PC-9 (cell line): ENCODE data around the gene SLC5A12. TPM values are rescaled to one million over a fixed set of nuclear protein-coding genes. Genes with fewer than 3 reads are reported as not detected.

Experiments
- BruUV-seq: library from RNA; stranded (reverse); fragments of 400-500 nt; replicated peaks from 2 replicates; lab custom pipeline; 2021; lab: Mats Ljungman, UMichigan
- CTCF ChIA-PET: fragments of 300-600 bp; sonication (Branson Sonifier 250); formaldehyde crosslinking; loops from one replicate; lab custom pipeline; 2022; ENCODE audit warnings: antibody characterized with exemption; lab: Charles Lee
- POLR2A ChIA-PET: fragments of 300-600 bp; sonication (Branson Sonifier 250); formaldehyde crosslinking; loops from one replicate; lab custom pipeline; 2022; ENCODE audit warnings: antibody characterized with exemption; ENCODE audit not compliant: unreplicated experiment; lab: Charles Lee
- DNase-seq, 2 experiments: peaks; one replicate each; pipeline versions ENCODE4 v3.0.0 to v3.0.0-alpha.2; 2015 to 2022; ENCODE audit warnings: mixed read lengths in 1 of 2
- H2AFZ ChIP-seq: fragments of 200-600 bp; sonication (generic); 2 replicates; pipeline ENCODE4 v1.8.1; 2017; ENCODE audit warnings: antibody characterized with exemption
- H3F3A ChIP-seq: fragments of 200-600 bp; sonication (generic); 2 replicates; pipeline ENCODE4 v1.8.1; 2017; ENCODE audit warnings: antibody characterized with exemption, mild to moderate bottlenecking, low read depth; ENCODE audit not compliant: insufficient read depth
- H3K27ac ChIP-seq: fragments of 200-600 bp; sonication (generic); 2 replicates; pipeline ENCODE4 v1.6.1; 2016; ENCODE audit warnings: mixed run types
- H3K27me3 ChIP-seq: fragments of 200-600 bp; sonication (generic); 2 replicates; pipeline ENCODE4 v1.6.1; 2016; ENCODE audit warnings: low read depth, mixed run types; ENCODE audit not compliant: insufficient read depth
- H3K36me3 ChIP-seq: fragments of 200-600 bp; sonication (generic); 2 replicates; pipeline ENCODE4 v1.6.1; 2016; ENCODE audit warnings: low read depth, mixed run types
- H3K4me1 ChIP-seq: fragments of 200-600 bp; sonication (generic); replicated peaks from 2 replicates; pipeline ENCODE4 v1.6.1; 2016; ENCODE audit warnings: mixed run types; ENCODE audit not compliant: insufficient read depth
- H3K4me2 ChIP-seq: fragments of 200-600 bp; sonication (generic); 2 replicates; pipeline ENCODE4 v1.6.1; 2017; ENCODE audit warnings: mixed run types
- H3K4me3 ChIP-seq: fragments of 200-600 bp; sonication (generic); 2 replicates; pipeline ENCODE4 v1.6.1; 2016; ENCODE audit warnings: mixed run types
- H3K79me2 ChIP-seq: fragments of 200-600 bp; sonication (generic); 2 replicates; pipeline ENCODE4 v1.6.1; 2017; ENCODE audit warnings: low read depth, mixed run types
- H3K9me2 ChIP-seq: fragments of 200-600 bp; sonication (generic); 2 replicates; pipeline ENCODE4 v1.8.1; 2017; ENCODE audit warnings: mild to moderate bottlenecking; ENCODE audit not compliant: insufficient read depth
- H3K9me3 ChIP-seq: fragments of 200-600 bp; sonication (generic); 2 replicates; pipeline ENCODE4 v1.8.1; 2016; ENCODE audit warnings: low read depth; ENCODE audit not compliant: insufficient read depth
- H4K20me1 ChIP-seq: fragments of 200-600 bp; sonication (generic); 2 replicates; pipeline ENCODE4 v1.8.1; 2017; ENCODE audit not compliant: insufficient read depth
- CTCF ChIP-seq: fragments of 200-600 bp; sonication (generic); conservative IDR thresholded peaks from 2 replicates; pipeline ENCODE4 v1.6.1; 2017; ENCODE audit warnings: mixed run types, antibody characterized with exemption, mild to moderate bottlenecking, moderate library complexity
- EZH2 ChIP-seq: fragments of 200-600 bp; sonication (generic); IDR thresholded peaks from 2 replicates; pipeline ENCODE4 v1.8.0; 2017; ENCODE audit warnings: antibody characterized with exemption, low read depth
- intact Hi-C: fragments of 100-400 bp; cut with micrococcal nuclease; formaldehyde crosslinking; loops from one replicate; pipeline ENCODE4 v1.10.0; 2022; ENCODE audit not compliant: unreplicated experiment
- total RNA-seq: library from RNA; stranded (reverse); gene quantifications from 2 replicates; pipeline ENCODE4 v1.2.3, GENCODE V29; 2021

The SLC5A12 gene
- total RNA-seq, 1 experiment from 2014 or later: not detected

DNA sequence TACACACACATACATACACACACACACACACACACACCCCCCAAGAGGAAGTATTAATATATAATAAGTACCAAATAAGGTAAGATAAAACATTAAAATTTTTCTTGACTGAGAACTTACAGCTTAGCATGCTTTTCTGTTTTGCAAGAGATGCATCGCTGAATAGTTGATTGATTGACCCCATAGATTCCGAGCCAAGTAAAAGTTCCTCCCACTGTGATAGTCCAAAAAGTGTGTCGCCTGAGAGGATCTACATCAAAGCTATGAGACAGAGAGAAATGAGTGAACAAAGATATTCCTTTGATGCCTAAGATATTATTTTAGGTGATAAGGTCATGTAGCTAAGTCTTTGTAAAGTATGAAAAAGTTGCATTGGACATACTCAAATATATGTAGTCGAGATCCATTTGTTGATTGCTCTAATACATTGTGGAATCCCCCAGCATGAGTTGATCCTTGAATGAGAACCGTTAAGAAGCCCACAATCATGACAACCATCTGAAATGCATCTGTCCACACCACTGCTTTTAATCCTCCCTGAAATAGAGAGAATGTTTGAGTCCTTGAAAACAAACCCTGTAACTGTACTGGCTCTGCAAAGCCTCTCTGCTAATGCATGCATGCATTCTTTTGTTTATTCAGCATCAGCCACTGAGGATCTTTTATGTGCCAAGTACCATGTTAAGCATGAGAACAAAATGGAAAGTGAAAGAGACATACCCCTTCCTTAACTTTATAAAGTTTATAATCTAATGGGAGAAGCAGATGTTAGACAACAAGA lies 18.3 kb downstream of the SLC5A12 start:
- Histone ChIP-seq H3K4me2 (0 out of 2 replicates have a peak overlapping the region, but pooled peaks have one; percentile 5), H3K27ac (no peak overlapping the region), H3K9me3 (no peaks in the 10 kb centered on the region), H3K4me3 (no peak overlapping the region), H3F3A (no peaks in the 10 kb centered on the region), H3K4me1 (peaks cover 5% of the 10 kb centered on the region; the same call in 1 of the 2 replicates), H3K36me3 (no peaks in the 10 kb centered on the region), H2AFZ (no peak overlapping the region), H3K79me2 (no peaks in the 10 kb centered on the region), H4K20me1 (no peaks in the 10 kb centered on the region), H3K27me3 (no peaks in the 10 kb centered on the region), H3K9me2 (no peaks in the 10 kb centered on the region)
- POLR2A ChIA-PET: no interaction called here
- intact Hi-C loops: no loop called here
- CTCF ChIA-PET: no interaction called here
- BruUV-seq: no TSS peak
- TF ChIP-seq CTCF: no peak
- TF ChIP-seq EZH2: no peak
- no peak for DNase-seq

DNA sequence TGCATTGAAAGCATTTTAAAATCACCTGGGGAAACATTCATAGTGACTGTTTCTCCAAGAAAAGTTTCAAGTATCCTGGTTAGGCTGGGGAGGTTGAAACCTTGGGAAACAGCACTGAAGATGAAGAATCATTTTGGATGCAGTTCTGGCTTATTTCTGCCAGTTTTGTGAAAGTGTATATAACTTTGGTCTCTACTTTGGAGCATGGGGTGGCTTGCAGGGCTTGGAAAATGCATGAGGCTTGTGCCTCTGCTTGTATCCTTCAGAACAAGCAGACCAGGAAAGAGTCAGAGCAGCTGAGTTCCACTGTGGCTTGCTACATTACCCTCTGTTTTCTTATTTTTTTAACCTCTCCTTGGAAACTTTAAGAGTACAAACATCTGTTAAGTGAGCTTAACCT lies 19.5 kb downstream of the SLC5A12 start:
- ChIA-PET POLR2A (no interaction called here), CTCF (no interaction called here)
- BruUV-seq: no TSS peak
- TF ChIP-seq CTCF (no peak), EZH2 (no peak)
- H3K27ac ChIP-seq: no peak overlapping the region
- no peaks in the 10 kb centered on the region for H4K20me1 ChIP-seq
- no peaks in the 10 kb centered on the region for H3K9me3 ChIP-seq
- H2AFZ ChIP-seq: no peak overlapping the region
- no peak overlapping the region for H3K4me3 ChIP-seq
- no peaks in the 10 kb centered on the region for H3K9me2 ChIP-seq
- H3K36me3 ChIP-seq: no peaks in the 10 kb centered on the region
- intact Hi-C loops: no loop called here
- H3K27me3 ChIP-seq: no peaks in the 10 kb centered on the region
- H3F3A ChIP-seq: no peaks in the 10 kb centered on the region
- no peak overlapping the region for H3K4me2 ChIP-seq
- peaks cover 5% of the 10 kb centered on the region; the same call in 1 of the 2 replicates for H3K4me1 ChIP-seq
- DNase-seq: no peak
- no peaks in the 10 kb centered on the region for H3K79me2 ChIP-seq

GRCh38 chr11:26700574-26701235 lies 21.2 kb downstream of the SLC5A12 start:
- H3K36me3 ChIP-seq: no peaks in the 10 kb centered on the region
- ChIA-PET POLR2A (no interaction called here), CTCF (no interaction called here)
- intact Hi-C loops: no loop called here
- BruUV-seq: no TSS peak
- no peaks in the 10 kb centered on the region for H4K20me1 ChIP-seq
- no peak overlapping the region for H3K4me2 ChIP-seq
- H3K9me2 ChIP-seq: no peaks in the 10 kb centered on the region
- H3K27me3 ChIP-seq: no peaks in the 10 kb centered on the region
- no peak for DNase-seq
- no peaks in the 10 kb centered on the region for H3K9me3 ChIP-seq
- H3F3A ChIP-seq: no peaks in the 10 kb centered on the region
- H3K4me3 ChIP-seq: no peak overlapping the region
- peaks cover 5% of the 10 kb centered on the region; the same call in 1 of the 2 replicates for H3K4me1 ChIP-seq
- no peaks in the 10 kb centered on the region for H3K79me2 ChIP-seq
- no peak overlapping the region for H3K27ac ChIP-seq
- TF ChIP-seq CTCF (no peak), EZH2 (no peak)
- no peak overlapping the region for H2AFZ ChIP-seq
